ENCODE measurements around the gene SNTG2.

SNTG2 gene

DNA sequence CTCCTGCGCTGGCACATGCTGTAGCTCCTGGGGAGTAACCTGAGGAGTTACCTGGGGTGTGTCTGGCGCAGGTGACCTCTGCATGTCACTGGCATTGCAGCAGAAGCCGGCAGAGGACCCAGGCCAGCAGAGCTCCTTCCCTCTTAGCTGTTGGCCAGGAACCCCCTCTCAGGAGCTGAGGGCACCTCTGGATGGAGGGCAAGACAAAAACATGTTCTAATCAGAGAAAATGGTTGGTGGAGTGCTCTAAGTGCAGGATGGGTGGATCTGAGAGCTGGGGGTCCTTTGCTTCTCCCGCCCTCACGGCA lies 44.9 kb upstream of the SNTG2 start:
- TF ChIP-seq POLR2AphosphoS5 (IDR thresholded peaks at IDR 0.05; ENCODE audit: low read depth, low read length) (no peak), SIN3A (IDR thresholded peaks at IDR 0.05; ENCODE audit: borderline replicate concordance, insufficient read depth, low read length) (no peak), TAF1 (IDR thresholded peaks at IDR 0.05; ENCODE audit: borderline replicate concordance, insufficient read depth, low read length) (no peak), FOXP2 (optimal IDR thresholded peaks at IDR 0.05; ENCODE audit: borderline replicate concordance, extremely low read depth, extremely low read length, insufficient read depth) (no peak)
- TF ChIP-seq, protein P1, sequence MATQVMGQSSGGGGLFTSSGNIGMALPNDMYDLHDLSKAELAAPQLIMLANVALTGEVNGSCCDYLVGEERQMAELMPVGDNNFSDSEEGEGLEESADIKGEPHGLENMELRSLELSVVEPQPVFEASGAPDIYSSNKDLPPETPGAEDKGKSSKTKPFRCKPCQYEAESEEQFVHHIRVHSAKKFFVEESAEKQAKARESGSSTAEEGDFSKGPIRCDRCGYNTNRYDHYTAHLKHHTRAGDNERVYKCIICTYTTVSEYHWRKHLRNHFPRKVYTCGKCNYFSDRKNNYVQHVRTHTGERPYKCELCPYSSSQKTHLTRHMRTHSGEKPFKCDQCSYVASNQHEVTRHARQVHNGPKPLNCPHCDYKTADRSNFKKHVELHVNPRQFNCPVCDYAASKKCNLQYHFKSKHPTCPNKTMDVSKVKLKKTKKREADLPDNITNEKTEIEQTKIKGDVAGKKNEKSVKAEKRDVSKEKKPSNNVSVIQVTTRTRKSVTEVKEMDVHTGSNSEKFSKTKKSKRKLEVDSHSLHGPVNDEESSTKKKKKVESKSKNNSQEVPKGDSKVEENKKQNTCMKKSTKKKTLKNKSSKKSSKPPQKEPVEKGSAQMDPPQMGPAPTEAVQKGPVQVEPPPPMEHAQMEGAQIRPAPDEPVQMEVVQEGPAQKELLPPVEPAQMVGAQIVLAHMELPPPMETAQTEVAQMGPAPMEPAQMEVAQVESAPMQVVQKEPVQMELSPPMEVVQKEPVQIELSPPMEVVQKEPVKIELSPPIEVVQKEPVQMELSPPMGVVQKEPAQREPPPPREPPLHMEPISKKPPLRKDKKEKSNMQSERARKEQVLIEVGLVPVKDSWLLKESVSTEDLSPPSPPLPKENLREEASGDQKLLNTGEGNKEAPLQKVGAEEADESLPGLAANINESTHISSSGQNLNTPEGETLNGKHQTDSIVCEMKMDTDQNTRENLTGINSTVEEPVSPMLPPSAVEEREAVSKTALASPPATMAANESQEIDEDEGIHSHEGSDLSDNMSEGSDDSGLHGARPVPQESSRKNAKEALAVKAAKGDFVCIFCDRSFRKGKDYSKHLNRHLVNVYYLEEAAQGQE (IDR thresholded peaks at IDR 0.05; ENCODE audit: insufficient read depth in 1 of 2, low read depth in 2 of 2, low read length in 2 of 2) = no peak

GRCh38 chr2:907706-908105 lies 42.9 kb upstream of the SNTG2 start:
- TF ChIP-seq POLR2AphosphoS5 (IDR thresholded peaks at IDR 0.05; ENCODE audit: low read depth, low read length) = no peak
- TF ChIP-seq SIN3A (IDR thresholded peaks at IDR 0.05; ENCODE audit: borderline replicate concordance, insufficient read depth, low read length) = no peak
- TF ChIP-seq, protein P1 (IDR thresholded peaks at IDR 0.05; ENCODE audit: insufficient read depth in 1 of 2, low read depth in 2 of 2, low read length in 2 of 2) = no peak
- no peak for TF ChIP-seq FOXP2 (optimal IDR thresholded peaks at IDR 0.05; ENCODE audit: borderline replicate concordance, extremely low read depth, extremely low read length, insufficient read depth)
- no peak for TF ChIP-seq TAF1 (IDR thresholded peaks at IDR 0.05; ENCODE audit: borderline replicate concordance, insufficient read depth, low read length)

DNA sequence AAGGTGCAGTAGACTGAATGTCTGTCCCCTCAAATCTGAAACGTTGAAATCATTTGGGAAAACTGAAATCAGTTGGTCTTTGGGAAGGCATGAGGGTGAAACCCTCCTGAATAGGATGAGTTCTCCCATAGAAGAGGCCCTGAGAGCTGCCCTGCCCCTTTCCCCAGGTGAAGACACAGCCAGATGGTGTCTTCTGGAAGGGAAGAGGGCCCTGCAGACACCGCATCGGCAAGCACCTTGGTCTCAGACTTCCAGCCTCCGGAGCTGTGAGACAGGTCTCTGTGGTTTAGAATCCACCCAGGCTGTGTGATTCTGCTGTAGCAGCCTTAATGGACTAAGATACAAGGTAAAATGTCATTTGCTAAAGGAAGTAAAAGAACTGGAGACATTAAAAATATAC lies 42.1 kb upstream of the SNTG2 start:
- no peak for TF ChIP-seq SIN3A (IDR thresholded peaks at IDR 0.05; ENCODE audit: borderline replicate concordance, insufficient read depth, low read length)
- TF ChIP-seq TAF1 (IDR thresholded peaks at IDR 0.05; ENCODE audit: borderline replicate concordance, insufficient read depth, low read length) = no peak
- TF ChIP-seq FOXP2 (optimal IDR thresholded peaks at IDR 0.05; ENCODE audit: borderline replicate concordance, extremely low read depth, extremely low read length, insufficient read depth) = no peak
- TF ChIP-seq POLR2AphosphoS5 (IDR thresholded peaks at IDR 0.05; ENCODE audit: low read depth, low read length) = no peak
- TF ChIP-seq, protein P1 (IDR thresholded peaks at IDR 0.05; ENCODE audit: insufficient read depth in 1 of 2, low read depth in 2 of 2, low read length in 2 of 2) = no peak

DNA sequence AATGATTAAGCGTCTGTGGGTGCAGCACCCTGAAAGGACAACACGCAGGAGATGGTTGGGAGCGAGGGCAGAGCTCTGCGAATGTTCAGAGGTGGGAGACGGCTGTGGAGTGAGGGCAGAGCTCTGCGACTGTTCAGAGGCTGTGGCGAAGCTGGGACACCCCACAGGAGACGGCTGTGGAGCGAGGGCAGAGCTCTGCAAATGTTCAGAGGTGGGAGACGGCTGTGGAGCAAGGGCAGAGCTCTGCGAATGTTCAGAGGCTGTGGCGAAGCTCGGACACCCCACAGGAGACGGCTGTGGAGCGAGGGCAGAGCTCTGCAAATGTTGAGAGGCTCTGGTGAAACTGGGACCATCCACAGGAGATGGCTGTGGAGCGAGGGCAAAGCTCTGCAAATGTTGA lies 40.0 kb upstream of the SNTG2 start:
- TF ChIP-seq POLR2AphosphoS5 (IDR thresholded peaks at IDR 0.05; ENCODE audit: low read depth, low read length) (no peak), FOXP2 (optimal IDR thresholded peaks at IDR 0.05; ENCODE audit: borderline replicate concordance, extremely low read depth, extremely low read length, insufficient read depth) (no peak), TAF1 (IDR thresholded peaks at IDR 0.05; ENCODE audit: borderline replicate concordance, insufficient read depth, low read length) (no peak), SIN3A (IDR thresholded peaks at IDR 0.05; ENCODE audit: borderline replicate concordance, insufficient read depth, low read length) (no peak)
- TF ChIP-seq, protein P1 (IDR thresholded peaks at IDR 0.05; ENCODE audit: insufficient read depth in 1 of 2, low read depth in 2 of 2, low read length in 2 of 2) = no peak

DNA sequence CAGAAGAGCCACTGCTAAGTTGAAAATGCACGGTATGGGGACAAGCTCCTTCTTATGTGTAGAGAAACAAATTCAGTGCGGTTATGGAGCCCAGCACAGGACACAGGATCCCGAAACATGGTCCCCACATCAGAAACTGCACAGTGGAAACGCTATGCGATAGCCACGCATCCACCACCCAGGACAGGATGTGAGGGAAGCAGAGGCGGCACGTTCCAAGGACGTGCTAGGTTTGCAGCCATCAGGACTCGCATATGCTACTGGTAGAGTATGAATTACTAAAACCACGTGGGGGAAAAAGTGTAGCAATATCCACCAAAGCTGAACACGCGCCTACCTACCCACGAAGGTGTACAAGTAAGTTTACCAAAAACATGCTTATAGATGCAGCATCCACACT lies 34.7 kb upstream of the SNTG2 start:
- TF ChIP-seq SIN3A (IDR thresholded peaks at IDR 0.05; ENCODE audit: borderline replicate concordance, insufficient read depth, low read length) = no peak
